22Rv1 (cell line): Measurements from ENCODE around the gene DHRS3.

ENCODE experiments used
- CTCF ChIP-seq: fragments of 450-650 bp; IDR thresholded peaks from 2 replicates; pipeline ENCODE4 v1.5.1; 2017; ENCODE audit warnings: mild to moderate bottlenecking
- ZFX ChIP-seq: fragments of 450-650 bp; IDR thresholded peaks from 2 replicates; pipeline ENCODE4 v1.6.1; 2017; ENCODE audit warnings: antibody characterized with exemption, borderline replicate concordance

- no peak for TF ChIP-seq CTCF
- TF ChIP-seq ZFX: no peak
Measured at GRCh38 chr1:12649971-12650421, 32.0 kb upstream of the DHRS3 start.
